GM15510 (cell line): ENCODE results near the gene ZNF471.

ENCODE experiments used
- POLR2A ChIP-seq: IDR thresholded peaks from 3 replicates; pipeline ENCODE4 v1.6.1; 2011; ENCODE audit warnings: borderline replicate concordance; ENCODE audit not compliant: insufficient read length; ENCODE audit errors: extremely low read depth

Gene ZNF471

DNA sequence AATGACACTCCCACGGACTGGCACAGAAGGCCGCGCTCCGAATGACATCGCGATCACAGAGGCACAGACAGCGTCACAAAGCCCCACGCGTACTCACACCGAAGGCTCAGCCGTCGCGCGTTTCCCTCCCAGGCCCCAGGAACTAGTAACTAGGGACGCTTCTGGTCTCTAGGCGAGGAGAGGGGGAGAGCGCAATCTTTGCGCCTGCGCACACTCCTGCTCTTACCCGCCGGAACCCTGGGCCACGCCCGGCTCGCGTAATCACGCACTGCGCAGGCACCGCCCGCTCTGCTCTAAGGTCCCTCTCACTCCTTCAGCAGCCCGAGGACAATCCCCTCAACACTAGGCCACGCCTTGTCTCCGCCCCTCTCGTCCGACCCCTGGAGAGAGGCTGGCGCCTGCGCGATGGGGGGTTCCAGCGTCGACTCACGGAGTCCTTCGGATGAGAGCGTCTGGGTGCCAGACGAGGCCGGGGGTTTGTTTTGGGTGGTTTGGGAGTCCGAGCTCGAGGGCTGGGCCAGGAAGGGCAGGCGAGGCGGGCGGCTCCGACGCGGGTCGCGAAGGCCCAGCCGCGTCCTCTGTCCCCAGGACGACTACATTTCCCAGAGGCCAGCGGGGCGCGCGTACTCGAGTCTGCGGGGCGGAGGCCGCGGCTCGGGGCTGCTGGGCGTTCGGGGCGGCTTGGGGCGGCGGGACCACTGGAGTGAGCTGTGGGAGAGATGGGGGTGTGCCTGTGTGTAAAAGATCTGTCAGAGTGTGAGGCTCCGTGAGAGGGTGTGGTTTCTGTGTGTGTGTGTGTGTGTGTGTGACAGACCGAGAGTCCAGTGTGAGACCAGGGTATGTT, at the start of gene ZNF471:
Gene ZNF471, plus strand, starts transcription at position 410 of the 844 bp plus-strand sequence. CDS start 3,717 bp downstream, outside the sequence.
- TF ChIP-seq POLR2A: no peak

DNA sequence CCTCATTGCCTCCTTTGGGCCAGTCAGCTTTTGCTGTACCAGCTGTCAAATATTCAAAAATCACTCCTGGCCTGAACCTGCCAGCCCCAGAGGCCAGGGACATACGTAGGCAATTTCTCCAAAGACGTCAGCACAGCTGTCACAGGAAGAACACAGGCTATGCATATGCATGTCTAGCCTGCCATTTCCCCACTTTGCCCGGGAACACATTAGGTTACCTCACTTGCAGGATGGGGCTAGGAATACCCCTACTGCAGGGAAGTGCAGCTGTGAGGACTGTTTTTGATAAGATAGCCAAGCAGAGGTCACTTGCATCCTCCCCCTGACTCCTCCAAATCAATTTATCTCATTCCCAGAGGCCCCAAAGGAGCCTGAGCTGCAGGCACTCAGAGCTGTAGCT, 33.3 kb upstream of the ZNF471 start:
- TF ChIP-seq POLR2A: no peak

DNA sequence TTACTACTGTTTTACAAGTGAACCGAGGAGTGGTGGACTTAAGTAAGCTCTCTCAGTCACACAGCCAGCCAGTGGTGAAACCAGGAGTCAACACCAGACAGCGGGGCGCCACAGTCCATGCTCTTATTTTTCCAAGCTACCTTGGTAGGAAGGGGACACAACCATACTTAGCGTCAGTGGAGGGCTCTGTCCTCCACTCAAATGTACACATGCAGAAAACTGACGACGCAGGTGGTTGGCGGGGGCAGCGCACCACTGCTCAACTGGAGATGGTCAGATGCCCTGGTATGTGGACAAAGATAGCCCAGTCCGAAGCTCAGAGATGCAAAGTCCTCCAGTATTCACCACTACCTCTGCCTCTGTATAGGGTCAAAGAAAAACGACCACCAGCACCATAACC, 31.6 kb upstream of the ZNF471 start:
- TF ChIP-seq POLR2A: no peak

DNA sequence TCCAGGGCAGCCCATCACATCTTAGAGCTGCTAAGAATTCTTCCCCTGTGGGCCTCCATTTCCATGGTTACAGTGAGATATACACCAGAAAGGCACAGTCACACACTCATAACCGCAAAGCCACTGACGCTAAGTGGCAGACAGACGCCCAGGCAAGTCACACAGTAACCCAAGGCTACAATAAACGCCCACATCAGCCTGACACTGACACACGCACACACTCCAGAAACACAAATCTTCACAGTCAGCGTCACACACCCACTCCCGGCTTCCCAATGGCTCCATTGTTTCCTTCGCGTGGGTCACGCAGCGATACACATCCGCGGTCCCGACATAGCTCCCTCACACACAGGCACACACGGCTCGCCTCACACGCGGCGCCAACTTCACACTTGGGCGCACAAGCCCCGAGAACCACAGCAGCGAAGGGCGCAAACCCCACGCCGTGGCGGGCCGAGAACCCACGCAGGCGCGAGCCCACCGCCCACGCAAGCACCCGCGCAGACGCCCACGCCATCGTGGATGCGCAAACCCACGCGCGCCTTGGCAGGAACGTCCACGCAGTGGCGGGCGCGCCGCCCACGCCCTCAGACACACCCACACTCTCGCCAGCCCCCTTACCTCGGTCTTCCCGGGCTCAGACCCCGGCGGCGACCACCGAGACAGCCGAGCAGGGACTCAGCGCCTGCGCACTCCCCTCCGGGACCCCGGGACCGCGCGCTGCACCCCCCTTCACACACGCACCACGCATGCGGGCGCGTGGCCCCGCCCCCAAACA, 30.8 kb upstream of the ZNF471 start, which contains the start of gene ZNF667:
Gene ZNF667, minus strand, starts transcription at position 695 of the 778 bp plus-strand sequence. CDS start 14,975 bp downstream, outside the sequence.
- no peak for TF ChIP-seq POLR2A

DNA sequence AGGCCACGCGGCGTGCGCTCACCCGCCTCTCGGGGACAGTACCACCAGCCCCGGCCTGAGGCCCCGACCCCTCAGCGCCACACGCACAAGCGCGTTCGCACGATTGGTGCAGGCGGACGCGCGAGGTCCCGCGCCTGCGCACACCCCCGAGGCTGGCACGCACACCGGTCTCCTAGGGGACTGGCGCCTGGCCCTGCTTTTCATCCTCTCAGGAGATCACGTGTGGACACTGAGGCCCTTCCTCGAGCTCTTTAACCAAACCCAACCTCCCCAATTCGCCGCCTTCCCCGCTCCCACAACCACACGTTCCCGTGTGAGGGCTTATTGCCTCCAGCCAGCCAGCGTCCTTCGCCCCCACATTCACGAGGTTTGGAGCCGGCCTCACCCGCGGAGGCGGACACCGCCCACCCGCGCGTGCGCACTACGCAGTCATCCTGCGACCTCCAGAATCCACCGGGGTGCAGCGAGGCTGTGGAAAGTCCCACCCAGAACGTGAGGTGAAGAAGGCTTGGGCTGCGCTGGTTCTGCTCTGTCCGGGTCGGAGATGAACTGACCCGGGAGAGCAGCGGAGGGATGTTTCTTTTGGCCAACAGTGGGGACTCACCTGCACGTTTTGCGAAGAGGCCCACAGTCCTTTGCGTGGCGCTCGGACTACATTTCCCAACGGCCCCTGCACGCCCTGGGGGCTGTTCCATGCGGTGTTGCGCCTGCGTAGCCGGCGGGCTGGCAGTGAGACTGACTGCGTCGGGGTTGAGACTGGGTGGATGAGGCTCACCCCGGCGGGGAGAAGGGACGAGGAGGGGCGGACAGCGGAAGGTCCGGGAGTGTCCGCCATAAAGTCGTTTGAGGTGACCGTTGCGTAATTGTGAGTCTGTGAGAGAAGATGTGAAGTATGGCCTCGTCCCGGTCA, 30.0 kb upstream of the ZNF471 start:
- TF ChIP-seq POLR2A: no peak

DNA sequence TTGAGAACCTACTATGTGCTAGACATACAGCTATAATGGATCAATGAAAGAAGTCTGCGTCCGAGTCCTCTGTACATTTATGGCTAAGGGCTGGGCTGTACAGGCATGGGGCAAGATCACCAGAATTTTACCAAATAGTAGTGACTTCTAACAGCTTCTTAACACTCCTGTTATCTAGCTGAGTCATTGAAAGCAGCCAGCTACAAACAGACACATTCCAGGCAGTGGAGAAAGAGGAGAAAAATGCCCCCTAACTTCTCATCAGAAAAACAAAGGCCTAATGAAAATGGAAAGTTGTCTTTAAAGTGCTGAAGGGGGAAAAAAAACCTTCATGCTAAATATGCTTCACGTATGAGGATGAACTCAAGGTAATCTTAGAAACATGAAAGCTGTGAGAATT, 16.3 kb upstream of the ZNF471 start:
- no peak for TF ChIP-seq POLR2A

DNA sequence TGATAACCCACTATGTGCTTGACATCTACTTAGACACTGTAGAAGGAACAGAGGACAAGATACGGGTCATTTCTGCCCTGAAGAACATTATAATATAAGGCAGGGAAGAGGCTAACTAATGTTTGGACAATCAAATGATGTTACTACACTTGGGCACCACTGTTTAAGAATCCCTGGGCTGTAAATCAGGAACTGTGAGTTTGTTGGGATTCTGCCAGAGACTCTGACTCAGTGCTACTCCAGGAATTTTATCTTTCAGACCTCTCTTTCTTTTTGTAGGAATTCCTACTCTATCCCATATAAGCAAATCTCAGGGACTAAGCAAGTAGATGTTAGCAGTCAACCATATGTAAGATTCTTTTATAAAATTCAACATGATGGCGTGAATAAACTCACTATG, 3.1 kb upstream of the ZNF471 start:
- TF ChIP-seq POLR2A: no peak

DNA sequence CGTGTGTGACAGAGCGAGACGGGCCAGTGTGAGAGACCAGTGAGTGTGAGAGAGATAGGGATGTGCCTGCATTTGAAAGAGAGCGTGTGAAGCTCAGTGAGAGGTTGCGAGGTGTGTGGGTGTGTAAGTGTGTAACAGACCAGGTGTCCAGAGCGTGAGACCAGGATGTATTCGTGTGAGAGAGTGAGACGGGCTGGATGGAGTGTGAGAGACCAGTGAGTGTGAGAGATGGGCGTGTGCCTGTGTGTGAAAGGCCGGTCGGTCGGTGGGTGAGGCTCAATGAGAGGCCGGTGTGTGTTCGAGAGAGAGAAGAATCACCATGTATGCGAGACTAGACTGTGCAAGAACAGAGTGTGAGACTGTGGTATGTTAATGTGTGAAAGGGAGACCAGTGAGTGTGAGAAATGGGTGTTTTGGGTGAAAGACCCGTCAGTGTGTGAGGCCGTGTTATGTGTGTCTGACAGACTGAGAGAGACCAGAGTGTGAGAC, 679 bp downstream of the ZNF471 start:
- no peak for TF ChIP-seq POLR2A

DNA sequence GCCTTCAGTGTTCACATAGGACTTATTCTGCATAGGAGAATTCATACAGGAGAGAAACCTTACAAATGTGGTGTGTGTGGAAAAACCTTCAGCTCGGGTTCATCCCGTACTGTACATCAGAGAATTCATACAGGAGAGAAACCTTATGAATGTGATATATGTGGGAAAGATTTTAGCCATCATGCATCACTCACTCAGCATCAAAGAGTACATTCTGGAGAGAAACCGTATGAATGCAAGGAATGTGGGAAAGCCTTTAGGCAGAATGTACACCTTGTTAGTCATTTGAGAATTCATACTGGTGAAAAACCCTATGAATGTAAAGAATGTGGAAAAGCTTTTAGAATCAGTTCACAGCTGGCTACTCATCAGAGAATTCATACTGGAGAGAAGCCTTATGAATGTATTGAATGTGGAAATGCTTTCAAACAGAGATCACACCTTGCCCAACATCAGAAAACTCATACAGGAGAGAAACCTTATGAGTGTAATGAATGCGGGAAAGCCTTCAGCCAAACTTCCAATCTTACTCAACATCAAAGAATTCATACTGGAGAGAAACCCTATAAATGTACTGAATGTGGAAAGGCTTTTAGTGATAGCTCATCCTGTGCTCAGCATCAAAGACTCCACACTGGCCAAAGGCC, 17.7 kb downstream of the ZNF471 start:
- no peak for TF ChIP-seq POLR2A

DNA sequence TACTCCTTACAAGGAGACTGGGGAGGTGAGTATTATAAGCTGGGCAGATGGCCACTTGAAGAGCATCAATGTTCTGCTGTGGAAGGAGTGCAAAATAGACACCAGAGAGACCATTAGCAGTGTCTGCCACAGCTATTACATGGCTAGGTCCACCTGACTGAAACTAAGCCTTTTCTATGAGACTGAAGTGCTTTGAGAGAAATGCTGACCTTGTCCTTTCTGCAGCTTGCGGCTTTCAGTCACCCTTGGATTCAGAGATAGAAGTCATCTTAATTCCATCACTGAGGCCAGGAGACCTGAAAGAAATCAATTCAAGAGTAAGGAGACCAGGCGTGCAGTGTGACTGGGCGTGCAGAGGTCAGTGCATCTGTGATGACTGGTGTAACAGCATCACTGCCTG, 29.8 kb downstream of the ZNF471 start:
- TF ChIP-seq POLR2A: no peak

DNA sequence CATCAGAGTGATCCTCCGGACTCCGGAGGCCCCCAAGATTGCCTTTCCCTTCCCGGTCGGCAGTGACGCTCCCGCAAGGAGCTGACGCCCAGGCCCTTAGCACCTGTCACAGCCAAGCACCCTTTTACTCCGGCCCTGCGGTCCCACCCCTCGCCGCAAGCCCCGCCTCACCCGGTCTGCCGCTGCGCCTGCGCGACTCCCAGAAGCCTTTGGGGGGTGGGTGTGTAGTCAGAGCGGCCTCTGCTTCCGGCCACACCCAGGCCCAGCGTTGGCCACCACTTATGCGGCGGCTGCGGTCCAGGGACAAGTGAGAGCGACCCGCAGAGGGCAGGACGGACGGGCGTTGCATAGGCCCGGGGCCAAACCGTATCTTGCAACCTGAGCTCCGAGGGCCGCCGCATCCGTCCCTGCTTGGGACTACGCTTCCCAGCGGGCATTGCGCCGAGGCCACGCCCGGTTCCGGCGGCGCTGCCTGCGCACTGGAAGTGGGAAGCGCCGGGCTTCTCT, 30.7 kb downstream of the ZNF471 start:
- no peak for TF ChIP-seq POLR2A

DNA sequence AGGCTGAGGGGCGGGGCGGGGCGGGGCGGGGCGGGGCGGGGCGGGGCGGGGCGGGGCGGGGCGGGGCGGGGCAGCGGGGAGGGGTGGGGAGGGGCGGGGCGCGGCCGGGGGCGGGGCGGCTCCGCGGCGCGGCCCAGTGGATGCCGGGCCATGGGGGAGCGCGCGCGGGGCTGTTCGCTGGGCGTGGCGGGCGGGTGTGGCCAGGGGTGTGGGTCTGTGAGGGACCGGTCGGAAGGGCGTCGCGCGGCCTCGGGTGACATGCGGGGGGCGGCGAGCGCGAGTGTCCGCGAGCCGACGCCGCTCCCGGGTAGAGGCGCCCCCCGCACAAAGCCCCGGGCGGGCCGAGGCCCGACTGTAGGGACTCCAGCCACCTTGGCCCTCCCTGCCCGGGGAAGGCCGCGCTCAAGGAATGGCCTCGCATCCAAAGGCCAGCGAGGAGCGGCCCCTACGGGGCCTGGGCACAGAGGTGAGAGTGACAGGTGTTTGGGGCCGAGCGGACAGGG, 31.2 kb downstream of the ZNF471 start, which contains the start of gene ZFP28:
Gene ZFP28, plus strand, starts transcription at position 188 of the 503 bp plus-strand sequence. Its CDS starts 71 bp downstream, at position 259.
- TF ChIP-seq POLR2A: no peak

DNA sequence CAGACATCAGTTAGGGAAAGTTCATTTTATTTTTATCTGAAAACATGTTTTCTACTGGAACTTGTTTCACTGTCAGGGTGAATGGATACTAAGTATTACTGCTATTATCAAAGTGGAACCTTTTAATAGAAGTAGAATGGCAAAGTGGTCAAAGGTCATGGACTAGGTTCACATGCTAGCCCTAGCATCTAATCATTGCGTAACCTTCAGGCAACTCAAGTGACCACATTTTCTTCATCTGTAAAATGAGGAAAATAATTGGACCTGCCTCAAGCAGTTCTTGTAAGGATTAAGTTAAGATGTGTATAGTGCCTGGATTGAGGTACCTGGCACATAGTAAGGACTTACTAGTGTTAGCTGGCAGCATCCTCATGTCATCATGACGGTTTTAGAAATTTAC, 36.1 kb downstream of the ZNF471 start:
- no peak for TF ChIP-seq POLR2A
